Stimulated activated effector memory CD8-positive, alpha-beta T cell treated with anti-CD3 and anti-CD28 coated beads, Interleukin-12 subunit alpha, Interleukin-12 subunit beta, amount 100 ng/mL, for 72 hours (primary cell): ENCODE results near the gene CREB3.

ENCODE experiments used
- ATAC-seq: fragments of 150-1000 bp; cut with Tn5 transposase; 2 replicates; pipeline ENCODE4 v1.10.0; 2021
- DNase-seq, 2 donors: peaks; one replicate each; pipeline ENCODE4 v3.0.0; 2021 to 2022; ENCODE audit warnings: low spot score in 2 of 2
- H3K27ac Mint-ChIP-seq: one replicate; pipeline ENCODE4 v1.8.0; 2022; ENCODE audit warnings: mild to moderate bottlenecking, mixed read lengths
- H3K36me3 Mint-ChIP-seq: one replicate; pipeline ENCODE4 v1.8.0; 2022; ENCODE audit warnings: mild to moderate bottlenecking, mixed read lengths
- H3K4me1 Mint-ChIP-seq: one replicate; pipeline ENCODE4 v1.8.0; 2022; ENCODE audit warnings: mixed read lengths
- H3K4me3 Mint-ChIP-seq: one replicate; pipeline ENCODE4 v1.8.0; 2022; ENCODE audit warnings: mild to moderate bottlenecking, mixed read lengths
- H3K9me3 Mint-ChIP-seq: one replicate; pipeline ENCODE4 v1.8.0; 2022; ENCODE audit warnings: mixed read lengths

CREB3 gene

GRCh38 chr9:35732185-35732799 is at the start of gene CREB3, which contains the start of gene TLN1:
TSS of gene CREB3 (plus strand) at chr9:35732666. CDS start at chr9:35732773, 107 bp downstream.
TSS of gene TLN1 (minus strand) at chr9:35732195. CDS start at chr9:35725694, 6,501 bp downstream.
- Mint-ChIP-seq H3K4me1 (peaks cover 19% of the 10 kb centered on the region), H3K36me3 (peaks cover 56% of the 10 kb centered on the region), H3K27ac (no peak within 1 kb of the TSS), H3K4me3 (no peak within 1 kb of the TSS), H3K9me3 (no peaks in the 10 kb centered on the region)
- ATAC-seq (peak; percentile 92), DNase-seq (peak; percentile 86 to 98)

GRCh38 chr9:35683323-35683722 is 49.1 kb upstream of the CREB3 start:
- Mint-ChIP-seq H3K36me3 (no peaks in the 10 kb centered on the region), H3K9me3 (no peaks in the 10 kb centered on the region), H3K4me1 (peaks cover 18% of the 10 kb centered on the region), H3K27ac (peak overlapping the region; percentile 27), H3K4me3 (no peak overlapping the region)
- DNase-seq (no peak), ATAC-seq (no peak)

DNA sequence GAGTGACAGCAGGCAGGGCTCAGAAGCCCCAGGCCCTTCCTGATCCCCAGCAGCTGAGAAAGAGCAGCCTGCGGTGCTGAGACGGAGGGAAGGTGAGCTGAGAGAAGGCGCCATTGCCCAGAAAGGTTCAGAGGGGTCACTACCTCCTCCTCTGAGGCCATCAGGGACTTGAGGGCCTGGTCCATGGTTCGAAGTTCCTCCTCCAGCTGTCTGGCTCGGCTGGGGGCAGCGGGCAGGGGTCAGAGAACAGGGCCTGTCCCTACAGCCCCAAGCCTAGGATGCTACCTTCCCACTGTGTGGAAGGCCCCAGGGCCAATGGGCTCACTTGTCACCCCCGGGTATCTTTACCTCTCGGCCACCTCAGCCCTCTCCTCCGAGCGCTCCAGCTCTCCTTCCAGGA is 47.5 kb upstream of the CREB3 start:
- peaks cover 29% of the 10 kb centered on the region for H3K4me1 Mint-ChIP-seq
- H3K27ac Mint-ChIP-seq: no peak overlapping the region
- DNase-seq (no peak), ATAC-seq (no peak)
- no peaks in the 10 kb centered on the region for H3K36me3 Mint-ChIP-seq
- no peak overlapping the region for H3K4me3 Mint-ChIP-seq
- H3K9me3 Mint-ChIP-seq: no peaks in the 10 kb centered on the region

DNA sequence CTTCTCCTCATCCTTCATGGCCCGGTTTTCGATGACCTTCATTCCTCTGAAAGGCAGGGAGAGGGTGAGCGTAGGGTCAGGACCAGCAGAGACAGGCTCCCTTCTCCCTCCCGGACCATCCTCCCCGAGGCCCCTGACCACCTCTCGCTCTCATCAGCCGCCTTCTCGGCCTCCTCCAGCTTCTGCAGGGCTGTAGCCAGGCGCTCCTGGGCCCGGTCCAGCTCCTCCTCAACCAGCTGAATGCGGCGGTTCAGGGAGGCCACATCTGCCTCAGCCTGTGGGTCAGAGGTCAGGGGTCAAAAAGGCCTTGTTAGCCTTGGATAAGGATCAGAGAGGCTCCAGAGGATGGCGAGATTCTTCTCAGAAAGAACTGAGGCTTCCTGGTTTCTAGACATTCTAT is 47.0 kb upstream of the CREB3 start:
- H3K4me1 Mint-ChIP-seq: peaks cover 29% of the 10 kb centered on the region
- no peaks in the 10 kb centered on the region for H3K36me3 Mint-ChIP-seq
- DNase-seq (no peak), ATAC-seq (no peak)
- H3K4me3 Mint-ChIP-seq: no peak overlapping the region
- H3K27ac Mint-ChIP-seq: no peak overlapping the region
- H3K9me3 Mint-ChIP-seq: no peaks in the 10 kb centered on the region

GRCh38 chr9:35686222-35687203 is 46.0 kb upstream of the CREB3 start:
- no peak overlapping the region for H3K27ac Mint-ChIP-seq
- no peak overlapping the region for H3K4me3 Mint-ChIP-seq
- ATAC-seq: no peak
- DNase-seq: no peak
- H3K9me3 Mint-ChIP-seq: no peaks in the 10 kb centered on the region
- peaks cover 37% of the 10 kb centered on the region for H3K4me1 Mint-ChIP-seq
- peaks cover under 1% of the 10 kb centered on the region for H3K36me3 Mint-ChIP-seq

DNA sequence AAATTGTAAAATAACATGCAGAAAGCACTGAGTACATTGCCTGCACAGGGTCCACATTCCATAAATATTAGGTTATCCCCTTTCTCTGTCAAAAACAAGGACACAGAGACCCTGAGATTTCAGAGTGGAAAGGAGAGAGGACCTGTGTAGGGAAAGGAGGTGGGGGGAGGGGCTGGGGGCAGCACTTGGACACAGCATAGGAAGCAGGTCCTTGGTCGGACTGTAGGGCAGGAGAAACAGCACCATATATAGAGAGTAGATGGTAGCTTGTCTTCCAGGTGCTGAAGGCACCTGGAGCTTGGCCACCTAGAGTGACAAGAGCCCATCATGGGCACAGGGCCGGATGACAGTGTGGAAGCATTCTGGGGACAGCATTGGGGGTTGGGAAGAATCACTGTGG is 45.2 kb upstream of the CREB3 start:
- Mint-ChIP-seq H3K4me3 (no peak overlapping the region), H3K4me1 (peaks cover 44% of the 10 kb centered on the region), H3K27ac (peak overlapping the region; percentile 26), H3K9me3 (no peaks in the 10 kb centered on the region), H3K36me3 (peaks cover 8% of the 10 kb centered on the region)
- DNase-seq: no peak
- ATAC-seq: no peak

GRCh38 chr9:35687972-35688557 is 44.4 kb upstream of the CREB3 start:
- ATAC-seq (no peak), DNase-seq (no peak)
- H3K4me3 Mint-ChIP-seq: peak overlapping the region; percentile 78
- H3K9me3 Mint-ChIP-seq: no peaks in the 10 kb centered on the region
- H3K27ac Mint-ChIP-seq: peak overlapping the region; percentile 26
- peaks cover 8% of the 10 kb centered on the region for H3K36me3 Mint-ChIP-seq
- peaks cover 37% of the 10 kb centered on the region for H3K4me1 Mint-ChIP-seq

GRCh38 chr9:35688558-35689541 is 43.6 kb upstream of the CREB3 start:
- ATAC-seq: peak; percentile 87
- Mint-ChIP-seq H3K27ac (no peak overlapping the region), H3K9me3 (no peaks in the 10 kb centered on the region), H3K4me3 (peak overlapping the region; percentile 78), H3K4me1 (peaks cover 37% of the 10 kb centered on the region), H3K36me3 (peaks cover 12% of the 10 kb centered on the region)
- DNase-seq: no peak

GRCh38 chr9:35689542-35690293 is 42.7 kb upstream of the CREB3 start, which contains the start of gene TPM2:
TSS of gene TPM2 (minus strand) at chr9:35689925. CDS start at chr9:35689817, 108 bp downstream.
- peak within 1 kb of the TSS; percentile 86 for H3K27ac Mint-ChIP-seq
- H3K36me3 Mint-ChIP-seq: peaks cover 12% of the 10 kb centered on the region
- peak within 1 kb of the TSS; percentile 78 for H3K4me3 Mint-ChIP-seq
- ATAC-seq (no peak), DNase-seq (no peak)
- no peaks in the 10 kb centered on the region for H3K9me3 Mint-ChIP-seq
- peaks cover 37% of the 10 kb centered on the region for H3K4me1 Mint-ChIP-seq

DNA sequence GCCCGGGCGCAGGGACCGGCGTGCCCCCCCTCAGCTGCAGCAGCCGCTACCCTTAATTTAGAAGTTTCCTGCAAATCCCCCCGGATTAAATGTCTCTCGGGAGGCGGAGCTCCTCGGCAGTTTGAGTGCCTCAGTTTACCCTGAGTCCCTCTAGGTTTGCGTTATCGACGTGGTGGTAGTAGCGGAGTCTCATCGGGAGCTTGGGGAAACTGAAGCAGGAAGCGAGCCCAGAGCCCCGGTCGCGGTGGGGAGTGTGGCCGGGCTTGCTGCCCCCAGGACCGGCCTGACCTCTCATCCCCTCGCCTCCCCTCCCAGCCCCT is 42.2 kb upstream of the CREB3 start:
- ATAC-seq (no peak), DNase-seq (no peak)
- no peaks in the 10 kb centered on the region for H3K9me3 Mint-ChIP-seq
- peaks cover 12% of the 10 kb centered on the region for H3K36me3 Mint-ChIP-seq
- peak overlapping the region; percentile 86 for H3K27ac Mint-ChIP-seq
- H3K4me3 Mint-ChIP-seq: peak overlapping the region; percentile 78
- peaks cover 37% of the 10 kb centered on the region for H3K4me1 Mint-ChIP-seq

DNA sequence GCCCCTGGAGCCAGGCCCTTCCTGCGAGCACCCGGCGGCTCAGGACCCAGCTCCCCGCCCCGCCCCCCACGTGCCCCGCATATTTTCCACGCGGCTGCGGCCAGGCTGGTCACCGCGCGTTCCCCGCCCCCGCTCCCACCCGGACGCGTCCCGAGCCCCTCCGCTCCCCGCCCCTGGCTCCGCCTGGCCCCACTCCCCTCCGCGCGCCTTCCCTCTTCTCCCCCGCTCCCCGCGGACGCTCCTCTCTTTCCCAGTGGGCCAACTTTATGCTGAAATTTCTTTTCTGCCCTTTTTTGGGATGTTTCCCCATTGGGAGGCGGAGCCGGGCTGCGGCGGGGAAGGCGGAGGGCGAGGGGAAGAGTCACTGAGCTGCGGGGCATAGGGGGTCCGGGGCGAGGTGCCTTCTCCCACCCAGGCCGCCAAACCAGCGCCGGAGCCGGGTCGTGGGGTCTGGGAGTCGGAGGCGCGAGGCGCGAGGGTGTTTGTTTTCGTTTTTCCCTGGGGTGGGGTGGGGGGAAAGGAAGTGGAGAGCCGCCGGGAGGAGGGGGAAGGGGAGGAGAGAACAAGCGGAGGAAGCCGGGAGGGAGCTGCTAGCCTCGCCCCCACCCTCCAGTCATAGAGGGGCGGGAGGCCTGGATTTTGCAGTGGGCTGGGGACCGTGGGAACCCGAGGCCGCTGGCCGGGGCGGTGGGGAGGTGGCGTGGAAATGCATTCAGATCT is 41.7 kb upstream of the CREB3 start:
- Mint-ChIP-seq H3K9me3 (no peaks in the 10 kb centered on the region), H3K27ac (peak overlapping the region; percentile 86), H3K36me3 (peaks cover 12% of the 10 kb centered on the region), H3K4me1 (peaks cover 37% of the 10 kb centered on the region), H3K4me3 (peak overlapping the region; percentile 78)
- ATAC-seq (peak; percentile 22), DNase-seq (peak in 1 of 2 donors; percentile 57)

GRCh38 chr9:35691334-35691650 is 41.2 kb upstream of the CREB3 start:
- Mint-ChIP-seq H3K36me3 (peaks cover 12% of the 10 kb centered on the region), H3K27ac (peak overlapping the region; percentile 86), H3K9me3 (no peaks in the 10 kb centered on the region), H3K4me3 (peak overlapping the region; percentile 78), H3K4me1 (peaks cover 39% of the 10 kb centered on the region)
- ATAC-seq: no peak
- DNase-seq: peak in 1 of 2 donors; percentile 59

GRCh38 chr9:35691757-35692301 is 40.6 kb upstream of the CREB3 start:
- ATAC-seq: no peak

More at GRCh38 chr9:35691757-35692301, 40.6 kb upstream of the CREB3 start:
- Mint-ChIP-seq H3K4me1 (peaks cover 44% of the 10 kb centered on the region), H3K4me3 (peak overlapping the region; percentile 78), H3K9me3 (no peaks in the 10 kb centered on the region), H3K36me3 (peaks cover 12% of the 10 kb centered on the region), H3K27ac (peak overlapping the region; percentile 86)
- no peak for DNase-seq
